A673 (cell line): ENCODE data around the gene THBS4.

Experiments used
- EZH2 ChIP-seq: fragments of 200-600 bp; sonication (generic); IDR thresholded peaks from 2 replicates; pipeline ENCODE4 v1.6.1; 2017; ENCODE audit warnings: borderline replicate concordance, low read depth, mild to moderate bottlenecking, mixed read lengths, antibody characterized with exemption, low read length; ENCODE audit not compliant: poor library complexity, severe bottlenecking
- TF ChIP-seq, protein P1 (sequence below): fragments of 300-800, 200-600 bp; sonication (generic); conservative IDR thresholded peaks from 2 replicates; pipeline ENCODE4 v1.5.1; 2017; ENCODE audit warnings: low read depth, mild to moderate bottlenecking, antibody characterized with exemption, low read length, moderate library complexity, mixed read lengths

GRCh38 chr5:80077051-80077714, 42.0 kb downstream of the THBS4 start:
- TF ChIP-seq, protein P1, sequence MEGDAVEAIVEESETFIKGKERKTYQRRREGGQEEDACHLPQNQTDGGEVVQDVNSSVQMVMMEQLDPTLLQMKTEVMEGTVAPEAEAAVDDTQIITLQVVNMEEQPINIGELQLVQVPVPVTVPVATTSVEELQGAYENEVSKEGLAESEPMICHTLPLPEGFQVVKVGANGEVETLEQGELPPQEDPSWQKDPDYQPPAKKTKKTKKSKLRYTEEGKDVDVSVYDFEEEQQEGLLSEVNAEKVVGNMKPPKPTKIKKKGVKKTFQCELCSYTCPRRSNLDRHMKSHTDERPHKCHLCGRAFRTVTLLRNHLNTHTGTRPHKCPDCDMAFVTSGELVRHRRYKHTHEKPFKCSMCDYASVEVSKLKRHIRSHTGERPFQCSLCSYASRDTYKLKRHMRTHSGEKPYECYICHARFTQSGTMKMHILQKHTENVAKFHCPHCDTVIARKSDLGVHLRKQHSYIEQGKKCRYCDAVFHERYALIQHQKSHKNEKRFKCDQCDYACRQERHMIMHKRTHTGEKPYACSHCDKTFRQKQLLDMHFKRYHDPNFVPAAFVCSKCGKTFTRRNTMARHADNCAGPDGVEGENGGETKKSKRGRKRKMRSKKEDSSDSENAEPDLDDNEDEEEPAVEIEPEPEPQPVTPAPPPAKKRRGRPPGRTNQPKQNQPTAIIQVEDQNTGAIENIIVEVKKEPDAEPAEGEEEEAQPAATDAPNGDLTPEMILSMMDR = no peak
- TF ChIP-seq EZH2 = no peak
